Measurements from ENCODE around the gene RPS6KB2.
"Not testable (repeated sequence)": the region's sequence is repeated elsewhere in the genome, so short reads cannot be mapped to it uniquely, and the experiment has no call there.

The RPS6KB2 gene

GRCh38 chr11:67455054-67455453 lies 26.8 kb downstream of the RPS6KB2 start, which contains the start of gene CABP4:
Gene CABP4, plus strand, starts transcription at chr11:67455354. Its CDS starts 70 bp downstream, at chr11:67455424.
- ATAC-seq (no peak), DNase-seq (no peak)
- peaks cover 29% of the 10 kb centered on the region for H3K4me1 Mint-ChIP-seq

GRCh38 chr11:67456068-67456705 lies 27.9 kb downstream of the RPS6KB2 start:
- no peak for DNase-seq
- no peak overlapping the region for H3K4me3 Mint-ChIP-seq
- no peaks in the 10 kb centered on the region for H3K27me3 Mint-ChIP-seq
- peaks cover 25% of the 10 kb centered on the region for H3K4me1 Mint-ChIP-seq
- no peak for ATAC-seq
- H3K27ac Mint-ChIP-seq = no peak overlapping the region
- no peaks in the 10 kb centered on the region for H3K9me3 Mint-ChIP-seq

More at GRCh38 chr11:67455054-67455453, 26.8 kb downstream of the RPS6KB2 start, which contains the start of gene CABP4:
- H3K9me3 Mint-ChIP-seq = no peaks in the 10 kb centered on the region
- peak within 1 kb of the TSS in 1 of 2 donors; percentile 46 for H3K27ac Mint-ChIP-seq
- no peak within 1 kb of the TSS for H3K4me3 Mint-ChIP-seq
- no peaks in the 10 kb centered on the region for H3K27me3 Mint-ChIP-seq

GRCh38 chr11:67457453-67457852 lies 29.2 kb downstream of the RPS6KB2 start:
- no peak for DNase-seq
- Mint-ChIP-seq H3K27me3 (no peaks in the 10 kb centered on the region), H3K9me3 (no peaks in the 10 kb centered on the region), H3K27ac (peak overlapping the region in 1 of 2 donors; percentile 89), H3K4me1 (peaks cover 17% of the 10 kb centered on the region), H3K4me3 (no peak overlapping the region)
- ATAC-seq = no peak

- no peak for DNase-seq
- H3K4me1 Mint-ChIP-seq = peaks cover 17% of the 10 kb centered on the region
- ATAC-seq = no peak
- no peaks in the 10 kb centered on the region for H3K9me3 Mint-ChIP-seq
- peak overlapping the region in 1 of 2 donors; percentile 63 for H3K27ac Mint-ChIP-seq
- H3K4me3 Mint-ChIP-seq = no peak overlapping the region
- no peaks in the 10 kb centered on the region for H3K27me3 Mint-ChIP-seq
These were observed 30.0 kb downstream of the RPS6KB2 start for GRCh38 chr11:67458266-67458665.

- no peak overlapping the region for H3K27ac Mint-ChIP-seq
- H3K4me3 Mint-ChIP-seq = no peak overlapping the region
- no peak for DNase-seq
- H3K27me3 Mint-ChIP-seq = no peaks in the 10 kb centered on the region
- H3K9me3 Mint-ChIP-seq = no peaks in the 10 kb centered on the region
- ATAC-seq = no peak
- peaks cover 51% of the 10 kb centered on the region for H3K4me1 Mint-ChIP-seq
These were observed 34.9 kb downstream of the RPS6KB2 start for GRCh38 chr11:67463186-67463585.

- H3K4me3 Mint-ChIP-seq = peak overlapping the region; percentile 92 to 98
- peak overlapping the region in 1 of 2 donors; percentile 99 for H3K27ac Mint-ChIP-seq
- ATAC-seq (no peak), DNase-seq (no peak)
- H3K4me1 Mint-ChIP-seq = peaks cover 55% of the 10 kb centered on the region
- H3K9me3 Mint-ChIP-seq = no peaks in the 10 kb centered on the region
- no peaks in the 10 kb centered on the region for H3K27me3 Mint-ChIP-seq
These were observed 35.6 kb downstream of the RPS6KB2 start for GRCh38 chr11:67463680-67464410.

- ATAC-seq = peak; percentile 84
- H3K27ac Mint-ChIP-seq = peak overlapping the region; percentile 92 to 99
- DNase-seq = peak; percentile 92 to 95
- no peaks in the 10 kb centered on the region for H3K9me3 Mint-ChIP-seq
- H3K4me3 Mint-ChIP-seq = peak overlapping the region; percentile 92 to 98
- H3K4me1 Mint-ChIP-seq = peaks cover 59% of the 10 kb centered on the region
- no peaks in the 10 kb centered on the region for H3K27me3 Mint-ChIP-seq
These were observed 36.3 kb downstream of the RPS6KB2 start for GRCh38 chr11:67464411-67465188.

GRCh38 chr11:67465189-67465510 lies 36.9 kb downstream of the RPS6KB2 start:
- Mint-ChIP-seq H3K27me3 (no peaks in the 10 kb centered on the region), H3K27ac (peak overlapping the region; percentile 92 to 99), H3K4me3 (peak overlapping the region; percentile 92 to 98), H3K4me1 (peaks cover 54% of the 10 kb centered on the region), H3K9me3 (no peaks in the 10 kb centered on the region)
- ATAC-seq = no peak
- DNase-seq = no peak

- not testable (repeated sequence) for H3K27me3 Mint-ChIP-seq, DNase-seq, H3K9me3 Mint-ChIP-seq, ATAC-seq
- Mint-ChIP-seq H3K4me1 (peaks cover 54% of the 10 kb centered on the region), H3K27ac (peak overlapping the region; percentile 92 to 99), H3K4me3 (peak overlapping the region; percentile 92 to 98)
These were observed 37.2 kb downstream of the RPS6KB2 start for GRCh38 chr11:67465530-67465929.

GRCh38 chr11:67466367-67466766 lies 38.1 kb downstream of the RPS6KB2 start:
- DNase-seq = no peak
- peaks cover 55% of the 10 kb centered on the region for H3K4me1 Mint-ChIP-seq
- peak overlapping the region in 1 of 2 donors; percentile 95 for H3K4me3 Mint-ChIP-seq
- no peaks in the 10 kb centered on the region for H3K27me3 Mint-ChIP-seq
- H3K9me3 Mint-ChIP-seq = no peaks in the 10 kb centered on the region
- ATAC-seq = no peak
- peak overlapping the region in 1 of 2 donors; percentile 42 for H3K27ac Mint-ChIP-seq

- H3K9me3 Mint-ChIP-seq = no peaks in the 10 kb centered on the region
These were observed 38.9 kb downstream of the RPS6KB2 start for GRCh38 chr11:67466962-67467771.

GRCh38 chr11:67468056-67468455 lies 39.8 kb downstream of the RPS6KB2 start:
- Mint-ChIP-seq H3K9me3 (no peaks in the 10 kb centered on the region), H3K27ac (peak overlapping the region; percentile 89 to 97), H3K4me1 (peaks cover 55% of the 10 kb centered on the region), H3K4me3 (peak overlapping the region; percentile 92 to 95), H3K27me3 (no peaks in the 10 kb centered on the region)
- no peak for DNase-seq
- no peak for ATAC-seq

More at GRCh38 chr11:67466962-67467771, 38.9 kb downstream of the RPS6KB2 start:
- H3K27me3 Mint-ChIP-seq = no peaks in the 10 kb centered on the region
- no peak for ATAC-seq
- H3K4me1 Mint-ChIP-seq = peaks cover 55% of the 10 kb centered on the region
- H3K4me3 Mint-ChIP-seq = peak overlapping the region; percentile 92 to 95
- H3K27ac Mint-ChIP-seq = peak overlapping the region in 1 of 2 donors; percentile 77
- no peak for DNase-seq

GRCh38 chr11:67468456-67468758 lies 40.1 kb downstream of the RPS6KB2 start:
- Mint-ChIP-seq H3K9me3 (no peaks in the 10 kb centered on the region), H3K27ac (peak overlapping the region; percentile 89 to 97), H3K4me3 (peak overlapping the region; percentile 92 to 95), H3K4me1 (peaks cover 55% of the 10 kb centered on the region), H3K27me3 (no peaks in the 10 kb centered on the region)
- ATAC-seq (peak; percentile 19), DNase-seq (peak in 1 of 2 donors; percentile 35)

GRCh38 chr11:67468759-67469507 lies 40.6 kb downstream of the RPS6KB2 start, which contains the start of gene TMEM134:
Gene TMEM134, minus strand, starts transcription at chr11:67469251. Its CDS starts 59 bp downstream, at chr11:67469192.
- ATAC-seq (peak; percentile 88), DNase-seq (peak; percentile 92 to 93)
- Mint-ChIP-seq H3K27ac (peak within 1 kb of the TSS; percentile 89 to 97), H3K27me3 (no peaks in the 10 kb centered on the region), H3K4me3 (peak within 1 kb of the TSS; percentile 92 to 95), H3K9me3 (no peaks in the 10 kb centered on the region), H3K4me1 (peaks cover 52% of the 10 kb centered on the region)

Data from stimulated activated naive CD8-positive, alpha-beta T cell treated with anti-CD3 and anti-CD28 coated beads, Interleukin-15, amount 100 ng/mL, for 72 hours (primary cell).